Umbilical cord (tissue), 2 donors: ENCODE results near the gene RAD51B. TPM values are rescaled to one million over a fixed set of nuclear protein-coding genes. Genes with fewer than 3 reads are reported as not detected.

ENCODE experiments used
- DNase-seq: peaks from one replicate; pipeline ENCODE4 v3.0.0-alpha.2; 2015; ENCODE audit warnings: low spot score
- total RNA-seq: library from RNA; depleted of rRNA; stranded (reverse); fragments of >200 nt; gene quantifications from one replicate; pipeline ENCODE4 v1.2.3, GENCODE V29; 2014; ENCODE audit warnings: low replicate concordance; ENCODE audit not compliant: insufficient read depth

Gene RAD51B
- total RNA-seq, 1 donor from 2014 or later = 34.2 TPM

DNA sequence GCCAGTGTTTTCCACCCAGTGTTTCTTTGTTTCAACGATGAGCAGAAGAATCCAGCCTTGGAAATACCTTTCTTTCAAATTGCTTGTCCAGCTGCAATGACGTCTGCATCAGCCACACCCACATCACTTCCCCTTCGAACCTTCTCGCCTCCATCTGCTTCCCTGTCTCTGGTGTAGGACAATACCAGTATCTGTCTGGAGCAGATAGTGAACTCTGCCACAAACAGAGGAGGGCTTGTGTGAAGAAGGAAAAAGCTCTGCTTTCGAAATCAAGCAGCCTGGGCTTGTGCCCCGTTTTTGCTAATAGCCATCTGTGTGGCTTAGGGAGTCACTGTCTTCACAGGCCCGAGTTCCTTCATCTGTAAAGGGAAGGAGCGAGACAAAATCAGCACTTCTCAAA is 557.9 kb downstream of the RAD51B start:
- peak; percentile 66 for DNase-seq

DNA sequence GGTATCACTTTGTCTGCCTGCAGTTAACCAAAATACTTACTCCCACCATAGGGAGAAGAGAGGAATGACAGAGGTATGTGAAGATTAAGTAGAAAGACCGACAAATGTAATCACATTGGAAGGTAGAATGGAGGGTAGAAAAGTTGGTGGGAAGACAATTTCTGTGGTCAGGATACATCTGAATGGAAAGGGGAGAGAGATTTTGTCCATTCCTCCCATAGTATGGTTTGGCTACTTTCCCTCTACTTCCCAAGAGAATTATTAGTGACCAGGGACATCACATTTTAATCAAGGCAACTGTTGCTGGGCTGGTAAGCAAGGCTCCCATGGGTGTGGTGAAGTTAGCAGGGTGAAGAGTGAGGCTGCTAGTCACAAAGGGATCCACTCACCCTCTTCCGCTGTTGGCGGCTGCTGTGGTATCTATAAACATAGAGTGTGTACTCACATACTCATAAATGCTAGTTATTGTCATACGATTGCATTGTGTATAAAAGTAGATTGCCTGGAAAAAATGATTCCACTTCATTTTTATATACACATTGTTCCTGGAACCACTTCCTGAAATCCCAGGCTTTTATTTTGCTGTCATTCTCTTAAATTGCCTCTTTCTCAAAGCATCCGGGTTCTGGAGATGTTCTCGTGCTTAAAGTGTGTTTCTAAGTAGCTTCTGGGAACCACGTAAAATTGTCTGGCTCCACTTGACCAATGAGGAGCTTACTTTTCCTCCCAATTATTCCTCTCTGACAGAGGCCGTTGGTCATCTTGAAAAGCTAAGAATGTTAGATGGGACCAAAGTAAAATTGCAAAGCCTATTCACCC is 560.1 kb downstream of the RAD51B start:
- no peak for DNase-seq

DNA sequence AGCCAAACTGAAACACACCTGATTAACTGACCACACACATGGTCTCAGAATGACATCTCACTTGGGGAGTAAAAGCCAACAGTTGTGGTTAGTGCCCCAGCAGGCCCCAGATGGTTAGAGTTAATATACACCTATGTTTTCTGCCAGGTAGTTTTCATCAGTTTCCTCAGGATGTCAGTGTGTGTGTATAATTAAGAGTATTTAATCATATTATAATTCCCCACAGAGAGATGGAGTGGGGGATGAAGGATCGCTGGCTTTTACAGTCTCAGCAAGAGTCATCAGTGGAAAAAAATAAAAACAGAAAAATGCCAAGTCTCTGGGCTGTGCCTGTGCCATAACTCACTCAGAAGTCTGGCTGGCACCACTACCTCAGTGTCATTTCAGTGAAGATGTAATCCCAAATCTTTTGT is 560.8 kb downstream of the RAD51B start:
- DNase-seq = no peak

DNA sequence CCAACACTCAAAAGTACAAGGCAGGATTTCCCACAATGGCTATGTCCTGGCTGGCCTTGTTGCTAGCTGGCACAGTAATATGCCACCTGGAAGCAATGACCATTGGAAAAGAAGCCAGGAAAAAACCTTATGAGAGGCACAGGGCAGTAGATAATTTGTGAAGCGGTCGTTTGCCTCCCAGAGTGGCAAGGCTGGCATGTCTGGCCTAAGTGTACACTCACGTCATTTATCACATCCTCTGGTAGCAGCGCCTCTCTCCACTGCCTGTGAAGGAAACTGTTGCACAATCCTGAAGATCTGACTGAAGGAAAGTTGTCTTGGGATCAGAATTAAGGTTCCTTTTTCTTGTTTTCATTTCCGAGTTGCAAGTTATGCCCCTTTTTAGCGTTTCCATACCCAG is 564.8 kb downstream of the RAD51B start:
- peak; percentile 80 for DNase-seq

DNA sequence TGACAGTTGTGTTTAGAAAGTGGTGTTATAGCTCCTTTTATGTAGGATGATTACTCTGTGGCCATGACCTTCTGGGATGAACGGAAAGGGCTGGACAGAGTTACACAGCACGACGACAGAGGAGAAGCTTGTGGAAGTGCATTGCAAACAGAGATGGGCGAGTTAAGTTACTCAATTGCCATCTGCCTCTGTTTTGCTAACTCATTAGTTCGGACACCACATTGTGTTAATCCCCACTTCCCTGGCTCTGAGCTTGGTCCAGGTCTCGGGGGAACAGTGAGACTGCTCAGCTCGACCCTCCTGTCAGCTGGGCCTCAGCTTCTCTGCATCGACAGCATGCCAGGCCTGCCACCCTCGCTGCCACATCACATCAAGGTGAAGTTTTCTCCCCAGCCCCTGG is 565.3 kb downstream of the RAD51B start:
- no peak for DNase-seq

DNA sequence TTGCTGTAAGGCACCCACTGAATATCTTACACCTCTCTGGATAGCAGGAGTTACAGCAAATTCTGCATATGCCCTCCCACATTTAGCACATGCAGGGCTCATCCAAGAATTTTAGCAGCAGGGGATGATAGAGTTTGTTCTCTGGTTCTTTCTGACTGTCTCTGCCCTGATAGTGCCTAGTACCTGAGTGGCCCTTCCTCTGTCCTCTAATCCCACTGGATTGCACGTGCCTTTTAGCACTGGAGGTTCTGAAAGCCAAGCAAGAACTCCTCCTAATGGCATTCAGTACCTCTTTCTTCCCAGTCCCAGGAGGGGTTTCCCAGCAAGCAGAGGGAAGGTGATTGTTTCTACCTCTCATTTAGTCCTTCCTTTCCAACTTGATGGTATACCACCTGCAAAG is 566.9 kb downstream of the RAD51B start:
- DNase-seq = no peak

DNA sequence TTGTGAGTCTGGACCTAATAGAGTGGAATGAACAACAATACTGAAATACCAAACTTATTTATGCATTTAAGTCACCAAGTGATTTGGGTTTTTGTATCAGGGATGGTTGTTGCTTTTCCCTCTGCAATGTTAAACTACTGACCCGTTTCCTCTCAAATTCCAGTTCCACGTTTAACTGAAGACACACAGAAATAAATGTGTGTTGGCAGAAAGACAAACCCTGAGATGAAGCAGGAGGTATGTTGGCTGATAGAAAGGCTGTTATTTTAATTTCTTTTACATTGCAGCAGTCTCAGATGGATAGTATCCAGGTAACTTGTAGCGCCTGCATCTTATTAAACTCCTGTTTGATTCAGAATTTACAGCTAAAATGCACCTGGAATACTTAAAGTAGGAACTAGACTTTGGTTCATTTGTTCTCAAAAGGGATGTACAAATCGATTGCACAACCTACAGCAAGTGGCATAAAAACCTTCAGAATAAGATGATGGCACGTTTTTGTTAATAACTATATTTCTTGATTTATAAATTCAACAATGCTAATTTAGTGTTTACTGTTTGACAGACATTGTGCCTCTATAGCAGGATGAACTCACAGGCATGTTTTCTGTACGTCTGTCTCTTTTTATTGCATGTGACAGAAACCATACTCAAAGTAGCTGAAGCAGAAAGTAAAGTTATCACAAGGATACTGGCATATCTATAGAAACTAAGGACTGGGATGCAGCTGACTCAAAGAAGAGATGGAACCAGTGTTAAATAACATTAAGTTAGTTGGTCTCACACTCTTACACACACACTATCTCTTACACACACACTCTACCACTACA is 567.6 kb downstream of the RAD51B start:
- peak; percentile 87 for DNase-seq

DNA sequence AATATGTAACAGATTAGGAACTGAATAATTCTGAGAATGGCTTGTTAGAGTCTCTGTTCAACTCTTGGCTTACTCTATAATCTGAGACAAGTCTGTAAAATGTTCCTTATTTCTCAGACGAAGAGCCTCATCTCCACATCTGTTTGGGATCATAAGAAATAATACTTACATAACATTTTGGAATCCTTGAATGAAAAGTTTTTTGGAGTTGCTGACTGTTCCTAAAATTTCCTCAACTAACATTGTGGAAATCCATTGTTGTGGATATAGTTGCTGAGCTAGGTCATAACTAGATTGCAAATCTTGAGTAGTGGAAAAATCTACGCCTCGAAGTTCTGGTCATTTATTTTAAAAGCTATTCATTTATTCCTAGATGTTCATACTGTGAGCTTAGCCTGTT is 570.4 kb downstream of the RAD51B start:
- DNase-seq = peak; percentile 83

DNA sequence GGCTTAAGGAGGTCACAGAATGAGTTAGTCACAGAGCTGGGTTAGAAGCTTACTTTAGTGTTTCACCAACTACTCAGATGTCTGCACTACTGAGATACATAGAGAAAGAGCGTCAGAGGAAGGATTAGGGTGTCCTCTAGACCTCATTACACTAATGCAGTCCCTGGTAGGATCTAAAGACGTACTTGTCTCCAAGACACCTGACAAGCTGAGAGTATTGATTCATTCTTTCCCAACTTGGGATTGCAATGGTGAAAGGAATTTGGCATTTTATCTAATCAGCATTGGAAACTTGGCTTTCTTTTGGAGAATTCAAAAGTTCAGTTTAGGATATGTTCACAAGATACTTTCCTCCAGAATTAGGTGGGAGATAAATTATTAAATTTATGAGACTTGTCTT is 571.2 kb downstream of the RAD51B start:
- no peak for DNase-seq

DNA sequence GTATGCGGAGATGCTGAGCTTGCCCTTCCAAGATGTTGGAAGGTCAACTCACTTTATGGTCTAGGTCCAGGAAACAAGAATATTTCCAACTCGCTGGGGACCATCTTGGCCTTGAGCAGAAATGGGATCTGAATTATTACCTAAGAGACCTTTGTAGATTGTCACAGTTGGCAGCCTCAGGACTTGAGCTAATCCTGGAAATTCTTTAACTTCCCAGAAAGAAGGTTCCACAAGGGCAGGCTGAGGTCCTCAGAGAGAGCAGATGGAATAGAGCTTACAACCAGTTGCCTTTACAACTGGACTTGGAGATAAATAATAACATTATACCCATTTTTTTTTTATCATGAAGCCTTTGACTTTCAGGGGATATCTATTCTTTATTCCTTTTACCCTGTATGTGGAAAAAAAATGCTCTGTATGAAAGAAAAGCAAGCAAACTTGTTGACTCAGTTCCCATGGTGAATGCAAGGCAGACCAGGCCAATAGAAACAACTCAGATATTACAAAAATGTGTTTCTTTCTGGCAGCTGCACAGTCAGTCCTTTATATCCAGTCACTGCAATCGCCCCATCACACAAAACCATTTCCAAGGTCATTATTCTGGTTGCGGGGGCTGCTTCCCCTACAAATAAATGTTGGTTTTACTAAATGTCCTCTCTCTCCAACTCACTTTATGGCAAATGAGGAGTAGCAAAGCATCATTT is 571.9 kb downstream of the RAD51B start:
- DNase-seq = peak; percentile 75

DNA sequence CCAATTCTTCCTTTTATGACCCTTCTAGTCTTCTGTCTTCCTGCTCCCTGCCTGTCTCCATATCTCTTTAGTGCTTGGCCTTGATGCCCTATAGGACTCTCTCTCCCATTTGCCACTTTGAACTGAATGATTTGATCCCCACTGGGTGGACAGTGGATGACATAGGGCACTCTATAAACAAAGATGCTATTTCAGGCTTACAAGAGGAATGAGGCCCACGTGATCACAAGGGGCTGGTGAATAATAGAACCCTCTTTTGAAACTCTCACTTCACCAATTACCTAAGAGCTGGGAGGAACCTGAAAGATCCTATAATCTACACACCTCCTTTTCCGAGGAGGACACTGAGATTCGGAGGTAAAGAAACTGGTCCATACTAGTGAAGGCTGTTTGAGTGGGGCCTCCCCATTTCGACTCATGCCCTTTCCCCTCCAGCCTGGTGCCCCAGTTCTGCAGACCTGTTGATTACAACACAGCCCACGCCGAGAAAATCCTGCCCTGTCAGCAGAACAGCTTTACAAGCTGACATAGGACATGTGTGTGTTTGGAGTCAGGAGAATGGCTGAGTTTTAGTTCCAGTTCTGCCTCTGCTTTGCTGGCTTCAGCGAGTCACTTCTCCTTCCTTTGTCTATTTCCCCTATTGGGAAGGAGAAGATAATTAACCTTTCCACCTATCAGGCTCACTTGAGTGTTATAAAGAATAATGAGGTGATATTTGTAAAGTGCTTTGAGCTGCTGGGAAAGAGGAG is 573.0 kb downstream of the RAD51B start:
- DNase-seq = peak; percentile 96

DNA sequence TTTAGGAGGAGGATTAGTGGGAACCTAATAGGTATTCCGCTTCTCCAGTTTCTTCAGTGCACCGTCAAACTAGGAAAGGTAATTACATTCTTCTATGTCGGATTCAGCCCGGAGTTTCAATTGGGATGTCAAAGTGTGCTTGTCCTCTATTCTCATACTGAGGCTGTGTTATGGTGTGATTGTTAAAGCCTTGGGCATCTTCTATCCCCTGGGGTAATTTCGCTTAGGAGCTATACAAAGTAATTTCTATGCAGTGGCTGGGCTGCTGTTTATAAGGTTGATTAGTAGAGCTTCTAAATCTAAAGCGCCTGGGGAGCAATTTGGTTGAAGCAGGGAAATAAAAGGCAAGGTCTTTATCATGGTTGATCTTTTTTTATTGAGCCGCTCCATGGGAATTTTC is 573.7 kb downstream of the RAD51B start:
- no peak for DNase-seq

DNA sequence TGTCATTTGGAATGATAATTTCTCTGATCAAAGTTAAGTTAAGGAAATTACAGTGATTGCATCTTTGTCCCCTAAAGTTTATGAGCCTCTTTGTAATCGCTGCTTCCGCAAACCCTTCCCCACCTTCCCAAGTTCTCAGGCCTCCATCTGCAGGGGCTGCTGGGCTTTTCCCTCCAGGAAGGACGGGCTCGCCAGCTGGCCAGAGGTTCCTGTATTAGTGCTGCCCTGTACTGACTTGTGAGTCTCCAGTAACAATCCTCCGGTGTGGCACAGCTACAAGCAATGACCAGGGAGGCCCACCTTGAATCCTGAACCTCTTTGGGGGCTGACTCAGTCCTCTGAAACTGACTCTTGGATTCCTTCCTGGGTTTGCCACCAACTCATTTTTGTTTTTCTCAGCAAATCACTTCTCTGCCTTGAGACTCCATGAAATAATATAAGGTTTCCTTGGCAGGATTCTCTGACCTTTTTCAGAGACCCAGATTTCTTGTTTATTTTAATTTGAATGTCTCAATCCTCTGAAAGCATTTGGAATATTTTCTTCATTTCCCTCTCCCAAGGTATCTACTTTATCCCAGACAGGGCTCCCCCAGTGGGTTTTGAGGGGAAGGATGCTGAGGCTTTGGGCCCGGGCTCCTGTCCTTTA is 574.7 kb downstream of the RAD51B start:
- DNase-seq = no peak

DNA sequence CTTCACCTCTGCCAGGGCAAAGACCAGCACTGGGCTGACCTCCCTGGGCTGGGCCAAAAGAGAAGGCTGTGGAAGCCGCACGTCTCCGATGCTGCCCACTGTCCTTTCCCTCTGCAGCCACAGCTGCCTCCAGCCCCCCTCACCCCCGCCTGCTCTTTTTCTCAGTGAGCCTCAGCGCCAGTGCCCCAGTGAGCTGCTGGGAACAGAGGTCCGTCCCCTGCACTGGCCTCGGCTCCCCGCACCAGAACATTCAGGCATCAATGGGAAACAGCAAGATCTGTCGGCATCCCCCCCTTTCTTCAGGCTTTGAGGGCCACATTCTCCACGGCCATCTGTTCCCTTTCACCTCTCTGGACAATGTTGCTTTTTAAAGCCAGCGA is 575.2 kb downstream of the RAD51B start:
- DNase-seq = no peak

DNA sequence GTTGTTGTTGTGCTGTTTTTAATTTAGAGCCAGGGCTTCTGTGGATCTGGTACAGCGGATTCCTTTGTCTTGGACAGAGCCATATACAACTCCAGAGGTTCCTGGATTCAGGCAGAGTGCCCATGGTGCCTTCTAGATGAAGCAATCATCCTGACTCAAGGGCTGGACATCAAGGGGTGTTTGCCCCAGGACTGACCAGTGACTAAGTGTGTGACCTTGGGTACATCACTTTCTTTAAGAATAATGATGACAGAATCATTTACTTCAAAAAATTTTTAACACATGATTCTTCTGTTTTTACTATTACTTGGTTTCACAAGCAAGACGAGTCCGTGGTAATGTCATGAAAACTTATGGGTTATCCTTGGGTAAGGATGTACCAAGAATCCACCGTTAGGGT is 576.0 kb downstream of the RAD51B start:
- no peak for DNase-seq

DNA sequence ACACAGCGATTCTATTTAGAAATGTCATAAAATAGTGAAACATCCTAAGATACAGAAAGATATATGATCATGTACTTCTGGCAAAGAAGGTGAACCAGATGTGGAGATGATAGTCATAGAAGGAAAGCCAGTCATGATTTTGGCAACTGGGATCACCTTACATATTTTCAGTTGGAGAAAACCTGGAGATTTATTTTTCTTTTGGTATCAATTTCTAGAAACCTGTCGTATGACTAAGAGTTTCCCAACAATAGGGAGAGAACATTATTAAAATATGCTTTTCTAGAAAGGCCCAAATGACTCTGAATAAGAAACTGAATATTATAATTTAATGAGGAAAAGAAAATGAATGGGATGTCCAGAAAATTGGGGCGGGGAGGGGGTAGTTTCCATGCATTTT is 576.9 kb downstream of the RAD51B start:
- DNase-seq = no peak

DNA sequence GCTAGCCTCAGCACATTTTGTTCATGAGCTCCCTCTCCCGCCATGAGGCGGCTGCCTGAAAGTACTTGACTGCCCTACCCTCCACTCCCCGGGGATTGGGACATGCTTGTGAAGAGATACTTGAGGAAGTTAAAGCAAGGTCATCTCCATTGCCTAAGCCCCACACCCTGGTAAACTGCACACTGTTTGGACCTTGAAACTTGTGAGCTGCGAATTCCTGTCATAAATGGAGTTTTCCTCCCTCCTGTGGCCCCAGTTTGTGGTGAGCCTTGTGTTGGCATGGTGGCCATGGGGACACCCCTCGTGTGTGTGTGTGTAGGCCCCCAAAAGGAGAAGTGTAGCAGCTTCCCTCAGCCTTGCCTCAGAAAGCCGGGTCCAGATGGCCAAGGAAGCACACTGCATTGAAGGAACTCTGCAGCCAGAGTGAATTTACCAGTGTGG is 577.8 kb downstream of the RAD51B start:
- no peak for DNase-seq

DNA sequence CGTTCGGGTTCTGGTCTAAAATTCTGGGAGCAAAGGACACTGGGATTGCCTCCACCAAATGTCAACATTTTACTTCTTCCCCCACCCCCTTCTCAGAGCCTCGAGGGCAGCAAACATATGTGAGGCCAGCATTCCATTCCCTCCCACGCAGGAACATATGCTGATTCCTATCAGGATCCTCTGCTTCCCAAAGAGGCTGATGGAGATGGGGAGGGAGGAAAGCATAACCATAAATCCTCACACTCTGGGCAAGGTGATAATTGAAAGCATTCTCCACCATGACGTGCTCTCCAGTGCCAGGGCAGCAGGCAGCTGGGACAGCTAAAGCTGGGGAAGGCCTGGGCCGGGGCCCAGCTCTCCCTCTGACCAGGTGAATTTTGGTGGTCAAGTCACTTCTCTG is 578.2 kb downstream of the RAD51B start:
- peak; percentile 77 for DNase-seq

DNA sequence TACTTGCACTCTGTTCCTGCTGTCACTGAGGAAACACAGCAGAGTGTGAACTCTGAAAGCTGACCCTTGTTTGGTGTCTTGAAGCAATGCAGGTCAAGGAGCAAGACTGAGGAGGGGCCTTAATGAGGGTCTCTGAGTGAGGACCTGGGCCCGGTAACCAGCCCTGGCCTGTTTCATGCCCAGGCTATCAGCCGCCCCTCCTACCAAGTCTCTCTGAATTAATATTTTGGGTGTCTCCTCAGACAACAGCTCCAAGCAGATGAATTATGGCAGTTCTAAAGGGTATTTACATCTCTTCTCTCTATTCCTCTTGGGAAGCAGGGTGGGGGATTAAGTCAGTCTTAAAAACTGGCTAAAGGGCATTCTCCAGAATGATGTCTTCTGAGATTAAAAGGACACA is 578.8 kb downstream of the RAD51B start:
- DNase-seq = no peak

DNA sequence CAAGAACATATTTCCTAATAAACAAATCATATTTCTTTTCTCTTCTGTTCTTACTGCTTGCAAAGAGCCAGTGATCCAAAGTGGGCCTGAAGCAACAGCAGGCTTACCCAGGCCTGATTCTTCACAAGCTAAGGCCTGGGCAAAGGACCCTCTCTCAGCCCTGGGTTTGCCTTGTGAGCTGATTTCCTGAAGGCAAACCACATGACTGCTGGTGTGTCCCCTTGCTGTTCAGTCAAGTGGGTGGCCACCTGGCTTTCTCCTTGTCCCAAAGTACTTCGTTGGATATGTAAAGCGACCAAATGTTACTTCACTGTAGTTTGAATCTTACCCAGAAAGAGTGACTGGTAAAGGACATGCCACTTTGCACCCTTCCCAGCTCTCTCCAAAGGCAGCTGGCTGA is 580.4 kb downstream of the RAD51B start:
- no peak for DNase-seq

DNA sequence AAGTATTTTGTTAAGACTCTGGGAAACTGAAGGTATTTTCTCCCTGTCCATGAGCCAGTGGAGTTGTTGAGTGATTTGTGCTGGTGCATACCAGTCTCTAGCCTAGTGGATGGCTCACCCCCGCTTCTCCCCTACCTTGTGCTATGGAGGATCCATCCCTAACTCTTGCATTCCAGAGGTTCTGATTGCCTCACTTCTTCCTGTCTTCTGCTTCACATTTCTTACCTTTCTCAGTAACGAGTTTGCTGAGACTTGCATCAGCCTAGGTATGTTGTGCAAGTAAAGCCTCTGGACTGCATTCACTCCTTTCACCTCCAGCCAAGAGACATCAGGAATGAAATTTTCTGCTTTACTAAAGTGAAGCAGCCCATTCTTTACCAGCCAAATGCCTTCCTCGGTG is 581.7 kb downstream of the RAD51B start:
- no peak for DNase-seq
